ENCODE results near the gene P2RX6.

P2RX6 gene

DNA sequence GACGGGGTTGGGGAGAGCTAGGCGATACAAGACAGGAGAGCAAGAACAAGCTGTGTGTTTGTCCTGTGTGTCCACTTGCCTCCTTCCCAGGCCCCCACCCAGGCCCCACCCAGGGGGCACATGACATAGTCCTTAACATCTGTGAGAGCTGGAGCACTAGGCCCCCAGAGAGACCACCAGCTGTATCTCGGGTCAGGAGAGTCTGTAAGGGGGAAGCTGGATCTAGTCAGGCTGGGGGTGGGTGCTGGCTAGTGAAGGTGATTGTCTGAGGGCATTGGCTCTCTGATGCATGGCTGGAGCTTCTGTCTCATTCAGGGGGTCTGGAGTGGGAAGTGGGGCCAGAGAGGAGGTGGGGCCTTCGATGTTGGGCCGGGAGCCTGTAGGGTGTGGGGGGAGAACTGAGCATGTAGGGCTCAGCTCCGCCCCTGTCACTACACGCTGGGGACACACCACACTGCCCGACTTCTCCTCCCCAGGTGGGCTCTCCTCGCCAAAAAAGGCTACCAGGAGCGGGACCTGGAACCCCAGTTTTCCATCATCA lies 571 bp downstream of the P2RX6 start:
- DNase-seq: no peak

DNA sequence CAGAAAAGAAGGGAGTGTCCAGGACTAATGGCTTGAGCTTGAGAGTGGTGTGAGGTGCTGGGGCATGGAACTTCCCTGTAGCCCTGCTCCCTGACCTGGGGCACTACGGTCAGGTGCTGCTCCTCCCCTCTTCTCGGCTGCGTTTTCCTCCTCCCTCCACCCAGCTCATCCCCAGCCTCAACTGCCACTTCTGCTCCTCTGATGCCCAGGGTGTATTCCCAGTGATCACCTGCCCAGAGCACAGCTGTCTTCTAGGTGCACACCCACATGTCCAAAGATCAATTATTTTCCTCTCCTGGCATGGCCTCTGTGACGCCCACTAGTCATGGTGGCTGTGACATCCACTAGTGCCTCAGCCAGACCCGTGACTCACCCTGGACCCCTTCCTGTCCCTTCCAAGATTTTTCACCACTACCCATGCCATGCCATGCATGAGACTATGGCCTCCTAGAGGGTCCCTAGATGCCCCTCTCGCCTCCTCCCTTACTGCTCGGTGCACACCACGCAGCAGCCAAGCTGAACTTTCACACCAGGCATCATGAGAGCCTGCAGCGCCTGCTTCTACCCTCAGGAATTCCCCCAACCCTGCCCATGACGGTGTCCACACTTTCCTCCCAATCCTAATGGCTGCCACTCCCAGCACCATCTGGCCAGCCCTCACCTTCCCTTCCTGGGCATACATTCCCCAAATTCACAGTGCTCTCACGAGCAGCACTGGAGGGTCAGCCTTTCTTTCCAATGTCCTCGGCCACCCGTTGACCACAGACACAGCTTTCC lies 1.9 kb downstream of the P2RX6 start:
- DNase-seq: no peak

DNA sequence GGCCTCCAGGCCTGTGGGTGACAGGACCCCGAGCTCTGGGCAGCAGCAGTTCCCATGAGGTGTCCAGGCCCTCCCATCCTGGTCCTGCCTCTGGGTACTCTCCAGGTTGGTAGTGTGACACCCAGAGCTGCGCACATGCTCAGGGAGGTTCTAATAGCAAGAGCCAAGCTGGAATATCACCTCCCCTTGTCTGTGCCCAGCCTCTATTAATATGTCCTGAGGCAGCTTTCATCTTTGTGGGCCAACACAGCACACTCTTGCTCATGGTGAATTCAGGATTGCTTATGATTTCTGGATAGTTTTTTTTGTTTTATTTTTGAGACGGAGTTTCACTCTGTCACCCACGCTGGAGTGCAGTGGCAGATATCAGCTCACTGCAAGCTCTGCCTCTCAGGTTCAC lies 3.3 kb downstream of the P2RX6 start:
- DNase-seq: no peak

DNA sequence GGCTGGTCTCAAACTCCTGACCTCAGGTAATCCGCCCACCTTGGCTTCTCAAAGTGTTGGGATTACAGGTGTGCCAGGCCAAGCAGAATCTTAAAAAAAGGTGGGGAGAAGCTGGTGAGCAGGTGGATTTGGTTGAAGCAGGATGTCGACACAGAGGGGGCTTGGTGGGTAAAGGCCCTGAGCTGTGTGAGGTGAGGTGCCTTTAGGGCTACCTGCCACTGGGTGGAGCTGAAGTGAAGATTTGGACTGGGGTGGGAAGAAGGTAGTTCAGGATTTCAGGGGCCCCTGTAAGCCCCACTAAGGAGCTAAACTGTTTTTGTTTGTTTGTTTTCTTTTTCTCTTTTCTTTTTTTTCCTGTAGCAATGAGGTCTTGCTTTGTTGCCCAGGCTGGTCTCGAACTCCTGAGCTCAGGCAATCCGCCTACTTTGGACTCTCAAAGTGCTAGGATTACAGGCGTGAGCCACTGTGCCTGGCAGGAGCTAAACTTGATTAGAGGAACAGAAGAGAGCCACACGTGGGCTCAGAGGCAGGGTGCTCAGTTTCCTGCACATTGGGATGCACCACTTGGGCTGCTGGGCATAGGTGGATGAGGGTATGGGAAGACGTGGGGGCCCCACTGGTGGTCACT lies 6.0 kb downstream of the P2RX6 start:
- DNase-seq: no peak

DNA sequence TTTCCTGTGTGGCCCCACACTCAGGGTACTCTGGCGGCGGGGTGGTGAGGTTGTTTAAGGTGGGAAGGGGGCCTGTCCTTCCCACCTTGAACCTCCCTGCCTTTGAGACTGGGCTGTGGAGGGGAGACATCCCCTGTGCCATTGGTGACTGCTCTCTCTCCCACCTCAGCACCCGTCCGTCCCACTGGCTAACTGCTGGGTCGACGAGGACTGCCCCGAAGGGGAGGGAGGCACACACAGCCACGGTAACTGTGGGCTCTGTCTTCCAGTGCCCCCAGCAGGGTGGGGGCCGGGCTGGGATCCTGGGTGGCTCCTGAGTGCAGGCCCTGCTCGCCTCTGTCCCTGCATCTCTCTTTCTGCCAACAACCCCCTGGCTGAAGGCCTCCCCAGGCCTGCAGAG lies 7.5 kb downstream of the P2RX6 start:
- DNase-seq: no peak

DNA sequence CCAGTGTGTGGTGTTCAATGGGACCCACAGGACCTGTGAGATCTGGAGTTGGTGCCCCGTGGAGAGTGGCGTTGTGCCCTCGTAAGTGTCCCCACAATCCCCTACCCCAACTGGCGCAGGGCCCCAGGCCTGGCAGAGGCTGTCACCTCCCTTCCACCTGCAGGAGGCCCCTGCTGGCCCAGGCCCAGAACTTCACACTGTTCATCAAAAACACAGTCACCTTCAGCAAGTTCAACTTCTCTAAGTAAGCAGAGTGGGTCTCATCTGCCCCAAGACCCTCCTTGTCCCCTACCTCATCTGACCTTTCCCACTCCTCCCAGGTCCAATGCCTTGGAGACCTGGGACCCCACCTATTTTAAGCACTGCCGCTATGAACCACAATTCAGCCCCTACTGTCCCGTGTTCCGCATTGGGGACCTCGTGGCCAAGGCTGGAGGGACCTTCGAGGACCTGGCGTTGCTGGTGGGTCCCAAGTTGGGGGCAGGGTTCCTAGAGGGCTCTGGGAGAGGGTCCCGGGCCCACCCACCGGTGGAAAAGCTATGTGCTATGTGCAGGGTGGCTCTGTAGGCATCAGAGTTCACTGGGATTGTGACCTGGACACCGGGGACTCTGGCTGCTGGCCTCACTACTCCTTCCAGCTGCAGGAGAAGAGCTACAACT lies 8.1 kb downstream of the P2RX6 start:
- no peak for DNase-seq

DNA sequence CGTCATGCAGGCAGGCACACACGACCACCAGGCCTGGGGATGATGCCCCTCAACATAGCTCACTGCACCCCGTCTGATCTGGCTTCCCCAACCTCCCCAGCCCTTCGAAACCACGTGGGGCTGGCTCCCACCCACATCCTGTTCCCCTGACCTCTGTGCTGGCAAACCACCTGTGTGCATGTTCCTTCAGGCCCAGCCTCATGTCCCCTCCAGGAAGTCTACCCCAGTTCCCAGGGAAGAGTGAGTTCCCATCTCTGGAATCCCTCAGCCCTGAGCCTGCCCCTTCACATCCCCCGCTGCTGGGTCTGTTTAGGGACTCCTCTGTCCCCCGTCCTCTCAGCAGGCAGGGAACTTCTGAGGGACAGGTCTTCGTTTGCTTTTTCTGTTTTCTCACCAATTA lies 10.3 kb downstream of the P2RX6 start:
- DNase-seq: no peak

DNA sequence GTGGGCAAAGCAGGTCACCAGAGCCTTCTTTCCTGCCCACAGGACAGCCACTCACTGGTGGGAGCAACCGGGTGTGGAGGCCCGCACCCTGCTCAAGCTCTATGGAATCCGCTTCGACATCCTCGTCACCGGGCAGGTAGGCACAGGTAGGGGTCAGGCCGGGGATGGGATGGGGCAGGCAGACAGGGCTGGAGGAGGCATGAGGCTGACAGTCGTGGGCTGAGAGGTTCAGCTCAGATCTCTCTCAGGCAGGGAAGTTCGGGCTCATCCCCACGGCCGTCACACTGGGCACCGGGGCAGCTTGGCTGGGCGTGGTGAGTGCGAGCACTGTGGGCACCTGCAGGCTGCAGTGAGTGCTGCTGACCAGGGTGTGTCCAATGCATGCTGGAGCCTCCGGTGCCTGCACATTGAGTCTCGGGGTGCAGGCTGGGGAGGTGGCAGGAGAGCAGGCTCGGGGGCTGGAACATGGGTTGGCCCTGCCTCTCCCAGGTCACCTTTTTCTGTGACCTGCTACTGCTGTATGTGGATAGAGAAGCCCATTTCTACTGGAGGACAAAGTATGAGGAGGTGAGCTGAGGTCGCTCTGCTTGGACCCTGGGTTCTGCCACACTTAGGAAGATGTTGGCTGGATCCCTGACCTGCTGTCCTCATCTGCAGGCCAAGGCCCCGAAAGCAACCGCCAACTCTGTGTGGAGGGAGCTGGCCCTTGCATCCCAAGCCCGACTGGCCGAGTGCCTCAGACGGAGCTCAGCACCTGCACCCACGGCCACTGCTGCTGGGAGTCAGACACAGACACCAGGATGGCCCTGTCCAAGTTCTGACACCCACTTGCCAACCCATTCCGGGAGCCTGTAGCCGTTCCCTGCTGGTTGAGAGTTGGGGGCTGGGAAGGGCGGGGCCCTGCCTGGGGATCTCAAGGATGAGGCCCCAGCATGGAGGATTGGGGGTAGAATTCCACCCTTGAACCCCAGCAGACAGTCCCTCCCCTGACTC lies 11.1 kb downstream of the P2RX6 start:
- DNase-seq: no peak

DNA sequence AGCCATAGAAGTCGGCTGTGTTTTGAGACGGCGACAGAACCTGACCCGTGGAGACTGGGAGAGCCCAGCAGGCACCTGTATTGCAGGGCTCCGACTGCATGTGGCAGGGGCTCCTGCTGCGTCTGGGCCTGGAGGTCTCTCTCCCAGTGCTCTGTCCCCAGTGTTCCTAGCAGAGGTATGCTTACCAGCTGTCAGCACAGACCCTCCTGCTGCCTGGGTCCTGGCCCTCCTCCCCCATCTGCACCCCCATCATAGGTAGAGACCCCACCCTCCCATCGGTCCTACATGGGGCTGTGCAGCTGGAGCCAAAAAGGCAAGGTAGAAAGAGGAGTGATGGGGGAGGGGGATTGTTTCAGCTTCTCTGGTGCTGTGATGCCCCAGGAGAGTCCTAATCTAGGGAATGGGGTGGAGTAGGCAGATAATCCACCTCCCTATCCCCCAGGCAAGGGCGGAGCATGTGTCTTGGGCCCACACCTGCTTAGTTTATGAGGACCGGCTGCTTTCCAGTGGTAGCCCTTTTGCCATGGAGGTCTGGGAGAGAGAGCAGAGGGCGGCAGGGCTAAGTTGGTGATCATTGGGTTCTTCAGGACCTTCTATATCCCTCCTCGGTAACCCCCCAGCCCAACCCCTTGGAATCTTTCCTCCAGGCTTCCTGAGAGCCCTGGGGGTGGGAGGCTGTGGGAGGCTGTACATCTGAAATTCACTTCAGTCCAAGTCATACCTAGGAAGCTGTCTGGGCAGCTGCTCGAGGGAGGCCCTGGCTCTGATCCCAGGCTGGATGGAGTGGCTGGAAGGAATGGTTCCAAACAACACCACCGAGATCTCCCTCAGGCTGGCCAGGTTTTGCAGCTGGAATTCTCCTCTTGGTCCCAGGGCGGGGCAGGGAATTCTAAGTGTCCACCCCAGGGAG lies 12.1 kb downstream of the P2RX6 start:
- no peak for DNase-seq

DNA sequence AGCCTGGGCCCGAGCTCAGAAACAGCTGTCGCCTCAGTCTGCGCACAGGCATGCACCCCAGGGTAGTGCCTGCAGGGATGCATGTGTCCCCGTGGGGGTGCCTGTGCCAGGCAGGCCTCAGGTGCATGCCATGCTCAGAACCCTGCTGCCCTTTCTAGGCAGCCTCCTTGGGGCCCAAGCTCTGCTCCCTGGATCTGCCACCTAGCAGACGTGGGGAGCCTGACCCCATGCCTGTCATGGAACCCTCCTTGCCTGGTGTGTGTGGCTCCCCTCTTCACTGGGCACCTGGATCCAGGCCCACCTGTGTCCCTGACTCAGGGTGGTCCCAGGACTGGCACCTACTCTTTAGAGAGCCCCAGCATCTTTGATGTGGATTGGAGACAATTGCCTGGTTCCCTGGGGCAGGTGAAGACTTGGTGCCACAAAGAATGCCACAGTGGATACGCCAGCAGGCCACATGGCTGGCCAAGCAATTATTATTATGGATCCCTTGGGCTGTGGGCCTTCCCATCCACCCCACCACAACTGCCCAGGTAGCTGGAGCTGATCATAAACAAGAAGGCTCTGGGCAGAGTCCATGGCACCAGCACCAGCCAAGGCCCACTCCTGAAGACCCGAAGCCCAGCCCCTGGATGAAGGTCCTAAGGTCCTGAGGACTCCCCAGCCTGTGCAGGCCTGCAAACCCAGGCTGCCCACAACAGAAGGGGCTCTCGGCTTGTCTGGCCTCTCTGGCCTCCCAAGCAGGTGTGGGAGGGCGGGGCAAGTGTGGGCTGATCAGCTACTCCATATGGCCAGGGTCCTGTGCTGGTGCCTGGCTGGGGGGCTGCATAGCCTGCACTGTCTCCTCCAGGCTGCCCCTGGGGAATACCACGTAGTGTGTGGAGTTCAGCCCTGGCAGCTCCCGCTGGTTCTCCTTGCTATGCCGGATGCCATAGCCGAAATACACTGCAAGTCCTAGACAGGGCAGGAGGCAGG lies 13.6 kb downstream of the P2RX6 start:
- no peak for DNase-seq

DNA sequence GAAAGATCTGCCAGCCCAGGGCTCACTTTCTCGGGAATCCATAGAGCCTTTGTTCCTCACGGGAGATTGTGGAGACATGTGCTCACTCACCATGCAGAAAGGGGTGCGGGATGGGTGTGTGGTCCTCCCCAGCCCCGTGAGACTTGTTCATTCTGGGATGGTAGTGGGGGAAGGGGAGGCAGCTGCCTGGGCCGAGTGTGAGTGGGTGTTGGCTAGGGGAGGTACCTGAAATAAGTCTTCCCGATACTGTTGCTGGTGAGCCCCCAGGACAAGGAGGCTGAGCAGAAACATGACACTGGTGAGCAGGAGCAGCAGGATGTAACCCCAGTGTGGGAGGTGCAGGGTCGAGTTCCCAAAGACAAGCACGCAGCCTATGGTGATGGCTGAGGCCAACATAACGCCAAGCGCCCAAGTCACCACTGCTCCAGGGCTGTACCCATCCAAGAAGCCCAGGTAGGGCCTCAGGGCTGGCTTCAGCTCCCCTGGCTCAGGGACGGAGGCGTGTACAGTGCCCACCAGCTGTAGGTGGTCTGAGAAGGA lies 14.6 kb downstream of the P2RX6 start:
- no peak for DNase-seq

DNA sequence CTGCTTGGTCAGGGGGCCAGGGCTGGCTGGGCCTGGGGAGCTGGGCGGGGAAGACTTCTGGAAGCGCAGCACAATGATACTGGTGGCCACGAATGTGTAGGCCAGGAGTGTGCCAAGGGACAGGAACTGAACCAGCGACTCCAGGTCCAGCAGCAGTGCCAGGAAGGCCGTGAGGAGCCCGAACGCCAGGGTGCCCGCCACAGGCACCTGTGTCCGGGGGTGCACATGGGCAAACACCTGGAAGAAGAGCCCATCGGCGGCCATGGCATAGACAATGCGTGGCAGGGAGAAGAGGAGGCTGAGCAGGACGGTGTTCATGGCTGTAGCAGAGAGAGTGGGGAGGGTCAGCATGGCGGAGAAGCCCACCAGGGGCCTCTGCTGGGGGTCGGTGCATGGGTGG lies 15.1 kb downstream of the P2RX6 start:
- no peak for DNase-seq

DNA sequence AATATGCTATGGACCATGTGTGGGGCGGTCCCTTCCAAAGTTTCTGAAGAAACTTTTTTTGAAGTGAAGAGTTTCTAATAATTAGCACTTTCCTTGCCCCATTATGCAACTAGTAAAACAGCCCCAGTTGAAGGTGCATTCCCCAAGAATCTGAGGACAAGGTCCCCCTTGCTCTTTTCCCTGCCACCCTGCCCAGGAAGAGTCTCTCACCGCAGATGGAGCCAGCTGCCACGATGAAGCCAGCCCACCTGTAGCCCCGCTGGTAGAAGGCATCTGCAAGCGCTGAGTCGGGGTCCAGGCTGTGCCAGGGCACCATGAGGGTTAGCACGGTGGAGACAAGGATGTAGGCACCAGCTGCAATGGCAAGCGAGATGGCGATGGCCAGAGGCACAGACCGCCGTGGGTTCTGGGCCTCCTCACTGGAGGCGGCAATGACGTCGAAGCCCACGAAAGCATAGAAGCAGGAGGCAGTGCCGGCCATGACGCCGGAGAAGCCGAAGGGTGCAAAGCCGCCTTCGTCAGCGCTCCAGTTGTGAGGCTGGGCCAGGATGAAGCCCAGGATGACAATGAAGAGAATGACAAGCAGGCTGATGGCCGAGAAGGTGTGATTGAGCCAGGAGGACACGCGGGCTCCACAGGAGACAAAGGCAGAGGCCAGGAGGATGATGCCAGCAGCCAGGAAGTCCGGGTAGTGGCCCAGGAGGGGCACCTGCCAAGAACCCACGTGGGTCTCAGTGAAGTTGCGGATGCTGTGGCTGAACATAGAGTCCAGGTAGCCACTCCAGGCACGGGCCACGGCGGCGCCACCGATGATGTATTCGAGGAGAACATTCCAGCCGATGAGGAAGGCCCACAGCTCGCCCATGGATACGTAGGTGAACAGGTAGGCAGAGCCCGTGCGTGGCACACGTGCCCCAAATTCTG lies 15.9 kb downstream of the P2RX6 start:
- DNase-seq: no peak

DNA sequence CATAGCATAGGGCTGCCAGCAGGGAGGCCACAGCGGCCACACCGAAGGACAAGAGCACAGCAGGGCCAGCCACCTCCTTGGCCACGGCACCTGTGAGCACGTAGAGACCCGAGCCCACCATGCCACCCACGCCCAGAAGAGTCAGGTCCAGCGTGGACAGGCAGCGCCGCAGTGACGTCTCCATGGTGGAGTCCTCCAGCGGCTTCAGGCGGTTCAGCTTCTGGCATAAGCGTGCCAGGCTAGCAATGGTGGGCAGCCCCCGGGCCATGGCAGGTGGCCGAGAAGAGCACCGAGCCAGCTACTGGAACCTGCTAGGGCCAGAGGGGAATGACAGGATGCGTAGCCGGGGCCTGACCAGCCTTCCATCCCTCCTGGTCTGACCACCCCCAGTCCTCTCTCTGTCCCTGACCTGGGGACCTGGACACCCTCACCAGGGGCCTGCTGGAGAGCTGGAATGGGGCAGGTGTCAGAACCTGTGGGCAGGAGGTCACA lies 16.6 kb downstream of the P2RX6 start:
- no peak for DNase-seq

DNA sequence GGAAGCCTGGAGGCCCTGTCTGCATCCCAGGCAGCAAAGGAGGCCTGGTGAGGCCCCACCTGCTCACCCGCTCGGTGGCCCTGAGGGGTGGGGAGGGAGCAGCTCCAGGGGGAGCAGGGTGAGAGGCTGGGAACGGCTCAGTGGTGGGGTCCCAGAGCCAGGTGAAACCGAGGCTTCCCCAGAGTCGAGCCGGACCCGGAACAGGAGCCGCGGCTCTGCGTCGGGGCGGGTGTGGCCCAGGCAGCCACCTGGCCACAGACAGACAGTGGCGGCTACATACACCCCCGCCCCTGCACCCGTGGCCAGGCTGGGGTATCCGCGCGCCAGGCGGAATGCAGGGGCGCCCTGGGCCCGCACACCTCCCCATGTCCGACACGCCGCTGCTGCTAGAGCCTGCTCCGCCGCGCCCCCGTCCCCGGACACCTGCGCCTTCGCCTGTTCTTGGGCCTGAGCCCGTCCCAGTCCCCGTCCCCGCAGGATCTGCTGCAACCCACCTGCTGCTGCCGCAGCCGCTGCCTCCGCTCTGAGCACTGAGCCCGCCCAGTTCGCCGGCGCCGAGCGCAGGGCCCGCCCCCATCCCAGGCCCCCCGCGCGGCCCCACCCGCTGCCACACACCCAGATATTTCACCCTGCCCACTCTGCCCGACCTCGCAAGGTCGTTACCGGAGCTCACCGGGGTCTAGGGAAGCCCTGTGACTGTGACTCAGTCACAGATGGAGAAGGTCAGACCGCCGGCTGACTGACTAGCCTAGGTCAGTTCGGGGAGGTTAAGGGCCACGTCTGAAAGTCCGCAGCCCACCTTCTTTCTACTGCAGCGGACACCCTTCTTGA lies 17.3 kb downstream of the P2RX6 start, which contains the start of gene SLC7A4:
TSS of gene SLC7A4 (minus strand) at position 525 of the 831 bp plus-strand sequence. CDS start 749 bp downstream, outside the sequence.
- no peak for DNase-seq

DNA sequence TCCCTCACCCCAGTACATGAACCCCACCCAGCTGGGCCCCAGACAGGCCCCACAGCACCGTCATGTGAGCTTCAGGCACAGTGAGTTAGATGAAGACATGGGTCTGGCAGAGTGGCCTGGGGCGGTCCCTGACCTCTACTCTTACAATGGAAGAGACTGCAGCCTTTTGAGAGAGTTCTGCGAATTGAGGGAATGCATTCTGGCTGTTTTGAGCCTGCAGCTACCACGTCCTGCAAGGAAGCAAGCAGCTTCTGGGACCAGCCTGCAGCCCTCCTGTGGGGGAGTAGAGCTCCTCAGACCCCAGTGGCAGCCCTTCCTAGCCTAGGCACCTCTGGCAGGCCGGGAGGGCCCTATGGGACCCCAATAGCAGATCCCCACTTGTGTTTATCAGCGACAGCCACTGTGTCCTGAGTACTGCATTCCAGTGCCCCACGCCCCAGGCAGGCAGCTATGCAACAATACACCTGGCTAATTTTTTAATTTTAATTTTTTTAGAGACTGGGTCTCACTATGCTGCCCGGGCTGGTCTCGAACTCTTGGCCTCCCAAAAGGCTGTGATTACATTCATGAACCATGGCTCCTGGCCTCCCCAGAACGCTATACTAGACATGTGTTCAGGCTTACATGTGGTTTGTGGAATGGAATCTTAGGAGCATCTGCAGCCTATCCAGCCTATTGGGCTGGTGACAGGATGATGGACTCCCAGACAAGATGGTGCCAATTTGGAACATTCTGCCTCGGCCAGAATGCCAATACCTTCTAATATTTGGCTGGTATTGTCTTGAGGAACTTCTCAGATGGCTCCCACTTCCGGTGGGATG lies 18.1 kb downstream of the P2RX6 start:
- DNase-seq: no peak

DNA sequence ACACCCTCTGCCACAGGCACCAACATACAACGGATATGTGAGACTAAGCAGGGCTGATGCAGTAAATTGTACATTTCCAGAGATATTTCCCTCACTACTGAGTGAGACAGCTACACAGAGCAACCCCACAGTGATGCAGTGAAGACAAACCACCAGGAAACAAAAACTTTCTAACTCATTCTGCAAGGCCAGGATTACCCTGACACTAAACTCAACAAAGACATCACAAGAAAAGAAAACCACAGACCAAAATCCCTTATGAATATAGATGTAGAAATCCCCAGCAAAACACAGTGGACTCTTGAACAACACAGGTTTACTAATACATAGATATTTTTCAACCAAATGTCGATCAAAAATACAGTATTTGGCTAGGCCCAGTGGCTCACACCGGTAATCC lies 18.9 kb downstream of the P2RX6 start:
- DNase-seq: no peak
